Neural cell (in vitro differentiated cells): ENCODE measurements around the gene HIVEP3.

Experiments
- CTCF ChIP-seq: fragments of 450-650 bp; IDR thresholded peaks from 2 replicates; pipeline ENCODE4 v1.5.1; 2014; ENCODE audit warnings: antibody characterized with exemption, mild to moderate bottlenecking, moderate library complexity; ENCODE audit not compliant: poor library complexity, severe bottlenecking
- EP300 ChIP-seq: fragments of 450-650 bp; conservative IDR thresholded peaks from 2 replicates; pipeline ENCODE4 v1.6.1; 2014; ENCODE audit warnings: antibody characterized with exemption, mild to moderate bottlenecking, moderate library complexity; ENCODE audit not compliant: poor library complexity, severe bottlenecking
- EZH2 ChIP-seq: fragments of 200-600, 300-800 bp; shearing (Covaris generic), sonication (generic); IDR thresholded peaks from 2 replicates; pipeline ENCODE4 v1.6.1; 2014; ENCODE audit warnings: antibody characterized with exemption, low read length, borderline replicate concordance, mild to moderate bottlenecking; ENCODE audit not compliant: insufficient read depth, poor library complexity, severe bottlenecking
- MXI1 ChIP-seq: fragments of 450-650 bp; conservative IDR thresholded peaks from 2 replicates; pipeline ENCODE4 v1.6.1; 2014; ENCODE audit warnings: antibody characterized with exemption, mild to moderate bottlenecking; ENCODE audit not compliant: poor library complexity, severe bottlenecking
- POLR2AphosphoS5 ChIP-seq: IDR thresholded peaks from 2 replicates; pipeline ENCODE4 v1.6.1; 2012
- RAD21 ChIP-seq: fragments of 450-650 bp; conservative IDR thresholded peaks from 2 replicates; pipeline ENCODE4 v1.6.1; 2014; ENCODE audit warnings: antibody characterized with exemption, mild to moderate bottlenecking, moderate library complexity
- REST ChIP-seq: IDR thresholded peaks from 2 replicates; pipeline ENCODE4 v1.6.1; 2012; ENCODE audit warnings: borderline replicate concordance
- SMC3 ChIP-seq: fragments of 450-650 bp; conservative IDR thresholded peaks from 2 replicates; pipeline ENCODE4 v1.6.1; 2014; ENCODE audit warnings: antibody characterized with exemption, mild to moderate bottlenecking, moderate library complexity; ENCODE audit not compliant: poor library complexity
- TAF1 ChIP-seq: IDR thresholded peaks from 2 replicates; pipeline ENCODE4 v1.6.1; 2012; ENCODE audit warnings: low read depth

- TF ChIP-seq EZH2: no peak
- no peak for TF ChIP-seq SMC3
- no peak for TF ChIP-seq CTCF
- no peak for TF ChIP-seq POLR2AphosphoS5
- TF ChIP-seq TAF1: no peak
- no peak for TF ChIP-seq EP300
- TF ChIP-seq RAD21: no peak
- no peak for TF ChIP-seq REST
- no peak for TF ChIP-seq MXI1
Measured at GRCh38 chr1:41566969-41567368, 351.8 kb downstream of the HIVEP3 start.
